Peyer's patch (tissue), 4 donors: ENCODE results near the gene CDC42BPA. TPM values are rescaled to one million over a fixed set of nuclear protein-coding genes. Genes with fewer than 3 reads are reported as not detected.

ENCODE experiments used
- DNase-seq, 3 donors: peaks; one replicate each; pipeline ENCODE4 v3.0.0-alpha.2; 2017 to 2019
- H3K27ac ChIP-seq, 4 donors: fragments of 200-600 bp; sonication (generic); one replicate each; pipeline ENCODE4 v1.5.1; 2016 to 2019
- H3K27me3 ChIP-seq, 2 donors: fragments of 200-600 bp; sonication (generic); one replicate each; pipeline ENCODE4 v1.5.1; 2019
- H3K36me3 ChIP-seq, 3 donors: fragments of 200-600 bp; sonication (generic); one replicate each; pipeline ENCODE4 v1.5.1; 2016 to 2019
- H3K4me1 ChIP-seq, 4 donors: fragments of 200-600 bp; sonication (generic); one replicate each; pipeline ENCODE4 v1.5.1; 2016 to 2019
- H3K4me3 ChIP-seq, 4 donors: fragments of 200-600 bp; sonication (generic); 1 replicate in 3 of 4; 2 replicates in 1 of 4; pipeline ENCODE4 v1.5.1; 2016 to 2019; ENCODE audit warnings: mild to moderate bottlenecking in 1 of 4
- H3K9me3 ChIP-seq, 4 donors: fragments of 200-600 bp; sonication (generic); one replicate each; pipeline ENCODE4 v1.5.1; 2016 to 2019; ENCODE audit warnings: mild to moderate bottlenecking in 1 of 4
- CTCF ChIP-seq, 6 experiments: fragments of 450-650 bp in 4 of 6; fragments of 200-600 bp in 2 of 6; sonication (generic) in 1 of 6; IDR thresholded peaks; one replicate each; pipeline ENCODE4 v1.5.1; 2017 to 2019; ENCODE audit warnings: antibody characterized with exemption in 6 of 6, mild to moderate bottlenecking in 3 of 6, moderate library complexity in 1 of 6
- POLR2A ChIP-seq, 2 donors: fragments of 450-650 bp; IDR thresholded peaks; one replicate each; pipeline ENCODE4 v1.5.1; 2017; ENCODE audit warnings: antibody characterized with exemption in 2 of 2, mild to moderate bottlenecking in 2 of 2, moderate library complexity in 2 of 2
- total RNA-seq, 4 donors: library from RNA; depleted of rRNA; stranded (reverse); fragments of >200 nt; gene quantifications; one replicate each; pipeline ENCODE4 v1.1.0, GENCODE V29; 2016

Gene CDC42BPA
- total RNA-seq, 4 donors from 2014 or later: 49.3 to 107 (median 53.9) TPM

GRCh38 chr1:227069490-227069889 lies 248.8 kb downstream of the CDC42BPA start:
- TF ChIP-seq CTCF (IDR thresholded peaks at IDR 0.05): no peak
- no peak for TF ChIP-seq POLR2A (IDR thresholded peaks at IDR 0.05)
- no peak overlapping the region for H3K27ac ChIP-seq
- H3K4me1 ChIP-seq: no peaks in the 10 kb centered on the region
- H3K36me3 ChIP-seq: peaks cover 0 to 13% (median 0%) of the 10 kb centered on the region in 3 donors
- DNase-seq: no peak
- no peaks in the 10 kb centered on the region for H3K9me3 ChIP-seq
- no peak overlapping the region for H3K4me3 ChIP-seq
- no peaks in the 10 kb centered on the region for H3K27me3 ChIP-seq

GRCh38 chr1:227068883-227069282 lies 249.4 kb downstream of the CDC42BPA start:
- Histone ChIP-seq H3K27me3 (no peaks in the 10 kb centered on the region), H3K4me1 (no peaks in the 10 kb centered on the region), H3K9me3 (no peaks in the 10 kb centered on the region), H3K36me3 (peaks cover 0 to 13% (median 0%) of the 10 kb centered on the region in 3 donors), H3K4me3 (no peak overlapping the region), H3K27ac (no peak overlapping the region)
- no peak for TF ChIP-seq POLR2A (IDR thresholded peaks at IDR 0.05)
- DNase-seq: no peak

- H3K27me3 ChIP-seq: no peaks in the 10 kb centered on the region
- no peaks in the 10 kb centered on the region for H3K9me3 ChIP-seq
- H3K4me1 ChIP-seq: no peaks in the 10 kb centered on the region
- TF ChIP-seq POLR2A (IDR thresholded peaks at IDR 0.05) (no peak), CTCF (IDR thresholded peaks at IDR 0.05) (no peak)
- peaks cover 0 to 12% (median 0%) of the 10 kb centered on the region in 3 donors for H3K36me3 ChIP-seq
- no peak overlapping the region for H3K4me3 ChIP-seq
- no peak for DNase-seq
- H3K27ac ChIP-seq: no peak overlapping the region
Observed at GRCh38 chr1:227066999-227067398, 251.3 kb downstream of the CDC42BPA start.

- peaks cover 0 to 9% (median 0%) of the 10 kb centered on the region in 3 donors for H3K36me3 ChIP-seq
- TF ChIP-seq POLR2A (IDR thresholded peaks at IDR 0.05): no peak
- no peak for TF ChIP-seq CTCF (IDR thresholded peaks at IDR 0.05)
- H3K27ac ChIP-seq: no peak overlapping the region
- H3K4me1 ChIP-seq: no peaks in the 10 kb centered on the region
- H3K27me3 ChIP-seq: no peaks in the 10 kb centered on the region
- H3K9me3 ChIP-seq: no peaks in the 10 kb centered on the region
- DNase-seq: no peak
- no peak overlapping the region for H3K4me3 ChIP-seq
Observed at GRCh38 chr1:227065311-227065710, 253.0 kb downstream of the CDC42BPA start.

GRCh38 chr1:227062306-227062705 lies 256.0 kb downstream of the CDC42BPA start:
- TF ChIP-seq CTCF (IDR thresholded peaks at IDR 0.05) (no peak), POLR2A (IDR thresholded peaks at IDR 0.05) (no peak)
- Histone ChIP-seq H3K27me3 (no peaks in the 10 kb centered on the region), H3K4me1 (no peaks in the 10 kb centered on the region), H3K9me3 (no peaks in the 10 kb centered on the region), H3K36me3 (peaks cover 0 to 5% (median 0%) of the 10 kb centered on the region in 3 donors), H3K27ac (no peak overlapping the region), H3K4me3 (no peak overlapping the region)
- no peak for DNase-seq

GRCh38 chr1:227059076-227059475 lies 259.2 kb downstream of the CDC42BPA start:
- H3K27ac ChIP-seq: no peak overlapping the region
- TF ChIP-seq CTCF (IDR thresholded peaks at IDR 0.05) (no peak), POLR2A (IDR thresholded peaks at IDR 0.05) (no peak)
- no peaks in the 10 kb centered on the region for H3K9me3 ChIP-seq
- no peaks in the 10 kb centered on the region for H3K27me3 ChIP-seq
- DNase-seq: no peak
- no peak overlapping the region for H3K4me3 ChIP-seq
- no peaks in the 10 kb centered on the region for H3K36me3 ChIP-seq
- no peaks in the 10 kb centered on the region for H3K4me1 ChIP-seq
